ENCODE data around the gene PLEK. TPM values are rescaled to one million over a fixed set of nuclear protein-coding genes. Genes with fewer than 3 reads are reported as not detected.
"Not testable (repeated sequence)": the region's sequence is repeated elsewhere in the genome, so short reads cannot be mapped to it uniquely, and the experiment has no call there.

The PLEK gene
- polyA plus RNA-seq, 1 donor: 8.0 TPM

GRCh38 chr2:68391869-68392268, 26.8 kb downstream of the PLEK start:
- 87% methylated on average over 2 of the region's 2 CpGs for WGBS (ENCODE audit: insufficient coverage, low lambda C conversion rate)
- Histone ChIP-seq H3K36me3 (ENCODE audit: control insufficient read depth, insufficient read depth, low read length) (no peaks in the 10 kb centered on the region), H3K27ac (ENCODE audit: low read length) (no peak overlapping the region), H3K4me1 (ENCODE audit: control insufficient read depth, insufficient read depth, low read length) (no peaks in the 10 kb centered on the region), H3K27me3 (ENCODE audit: control insufficient read depth, insufficient read depth, low read length) (peaks cover 5% of the 10 kb centered on the region), H3K9me3 (ENCODE audit: control insufficient read depth, low read depth, low read length) (no peaks in the 10 kb centered on the region), H3K4me3 (ENCODE audit: low read length) (no peak overlapping the region)
- DNase-seq: no peak

- WGBS (ENCODE audit: insufficient coverage, low lambda C conversion rate): no CpG with 5 or more reads among the region's 4 CpGs
- Histone ChIP-seq H3K4me1 (ENCODE audit: control insufficient read depth, insufficient read depth, low read length) (no peaks in the 10 kb centered on the region), H3K27me3 (ENCODE audit: control insufficient read depth, insufficient read depth, low read length) (peaks cover 2% of the 10 kb centered on the region), H3K4me3 (ENCODE audit: low read length) (no peak overlapping the region), H3K36me3 (ENCODE audit: control insufficient read depth, insufficient read depth, low read length) (no peaks in the 10 kb centered on the region), H3K27ac (ENCODE audit: low read length) (no peak overlapping the region), H3K9me3 (ENCODE audit: control insufficient read depth, low read depth, low read length) (no peaks in the 10 kb centered on the region)
- DNase-seq: no peak
These were observed 31.0 kb downstream of the PLEK start for GRCh38 chr2:68396093-68396492.

- H3K36me3 ChIP-seq (ENCODE audit: control insufficient read depth, insufficient read depth, low read length); H3K27me3 ChIP-seq (ENCODE audit: control insufficient read depth, insufficient read depth, low read length); H3K9me3 ChIP-seq (ENCODE audit: control insufficient read depth, low read depth, low read length); H3K4me3 ChIP-seq (ENCODE audit: low read length); H3K27ac ChIP-seq (ENCODE audit: low read length); DNase-seq; H3K4me1 ChIP-seq (ENCODE audit: control insufficient read depth, insufficient read depth, low read length): not testable (repeated sequence)
- WGBS (ENCODE audit: insufficient coverage, low lambda C conversion rate): 100% methylated on average over 2 of the region's 3 CpGs
These were observed 32.7 kb downstream of the PLEK start for GRCh38 chr2:68397704-68398263.

GRCh38 chr2:68403199-68403644, 38.1 kb downstream of the PLEK start:
- Histone ChIP-seq H3K27me3 (ENCODE audit: control insufficient read depth, insufficient read depth, low read length) (peaks cover 5% of the 10 kb centered on the region), H3K4me1 (ENCODE audit: control insufficient read depth, insufficient read depth, low read length) (no peaks in the 10 kb centered on the region), H3K4me3 (ENCODE audit: low read length) (no peak overlapping the region), H3K27ac (ENCODE audit: low read length) (no peak overlapping the region), H3K9me3 (ENCODE audit: control insufficient read depth, low read depth, low read length) (no peaks in the 10 kb centered on the region), H3K36me3 (ENCODE audit: control insufficient read depth, insufficient read depth, low read length) (no peaks in the 10 kb centered on the region)
- no peak for DNase-seq
- no CpG with 5 or more reads among the region's 4 CpGs for WGBS (ENCODE audit: insufficient coverage, low lambda C conversion rate)

- no CpG with 5 or more reads among the region's 2 CpGs for WGBS (ENCODE audit: insufficient coverage, low lambda C conversion rate)
- Histone ChIP-seq H3K4me3 (ENCODE audit: low read length) (no peak overlapping the region), H3K36me3 (ENCODE audit: control insufficient read depth, insufficient read depth, low read length) (no peaks in the 10 kb centered on the region), H3K4me1 (ENCODE audit: control insufficient read depth, insufficient read depth, low read length) (no peaks in the 10 kb centered on the region), H3K27ac (ENCODE audit: low read length) (no peak overlapping the region), H3K9me3 (ENCODE audit: control insufficient read depth, low read depth, low read length) (no peaks in the 10 kb centered on the region), H3K27me3 (ENCODE audit: control insufficient read depth, insufficient read depth, low read length) (peaks cover 5% of the 10 kb centered on the region)
- DNase-seq: no peak
These were observed 39.1 kb downstream of the PLEK start for GRCh38 chr2:68404164-68404563.

GRCh38 chr2:68404893-68405799, 40.1 kb downstream of the PLEK start:
- H3K4me3 ChIP-seq (ENCODE audit: low read length): no peak overlapping the region
- H3K27me3 ChIP-seq (ENCODE audit: control insufficient read depth, insufficient read depth, low read length): peaks cover 5% of the 10 kb centered on the region
- DNase-seq: no peak
- no CpG with 5 or more reads among the region's 19 CpGs for WGBS (ENCODE audit: insufficient coverage, low lambda C conversion rate)
- H3K27ac ChIP-seq (ENCODE audit: low read length): no peak overlapping the region
- H3K36me3 ChIP-seq (ENCODE audit: control insufficient read depth, insufficient read depth, low read length): no peaks in the 10 kb centered on the region
- no peaks in the 10 kb centered on the region for H3K9me3 ChIP-seq (ENCODE audit: control insufficient read depth, low read depth, low read length)
- no peaks in the 10 kb centered on the region for H3K4me1 ChIP-seq (ENCODE audit: control insufficient read depth, insufficient read depth, low read length)

GRCh38 chr2:68411397-68412126, 46.5 kb downstream of the PLEK start:
- H3K27me3 ChIP-seq (ENCODE audit: control insufficient read depth, insufficient read depth, low read length): no peaks in the 10 kb centered on the region
- no peak overlapping the region for H3K27ac ChIP-seq (ENCODE audit: low read length)
- no peaks in the 10 kb centered on the region for H3K4me1 ChIP-seq (ENCODE audit: control insufficient read depth, insufficient read depth, low read length)
- H3K9me3 ChIP-seq (ENCODE audit: control insufficient read depth, low read depth, low read length): no peaks in the 10 kb centered on the region
- H3K4me3 ChIP-seq (ENCODE audit: low read length): no peak overlapping the region
- 85% methylated on average over 3 of the region's 4 CpGs for WGBS (ENCODE audit: insufficient coverage, low lambda C conversion rate)
- no peaks in the 10 kb centered on the region for H3K36me3 ChIP-seq (ENCODE audit: control insufficient read depth, insufficient read depth, low read length)
- DNase-seq: no peak

- H3K9me3 ChIP-seq (ENCODE audit: control insufficient read depth, low read depth, low read length): no peaks in the 10 kb centered on the region
These were observed 47.2 kb downstream of the PLEK start for GRCh38 chr2:68412127-68412819.

GRCh38 chr2:68413466-68413865, 48.4 kb downstream of the PLEK start:
- Histone ChIP-seq H3K27ac (ENCODE audit: low read length) (no peak overlapping the region), H3K36me3 (ENCODE audit: control insufficient read depth, insufficient read depth, low read length) (no peaks in the 10 kb centered on the region), H3K4me3 (ENCODE audit: low read length) (no peak overlapping the region), H3K9me3 (ENCODE audit: control insufficient read depth, low read depth, low read length) (no peaks in the 10 kb centered on the region), H3K27me3 (ENCODE audit: control insufficient read depth, insufficient read depth, low read length) (no peaks in the 10 kb centered on the region), H3K4me1 (ENCODE audit: control insufficient read depth, insufficient read depth, low read length) (no peaks in the 10 kb centered on the region)
- WGBS (ENCODE audit: insufficient coverage, low lambda C conversion rate): 100% methylated on average over 1 of the region's 2 CpGs
- DNase-seq: no peak

More at GRCh38 chr2:68412127-68412819, 47.2 kb downstream of the PLEK start:
- H3K4me1 ChIP-seq (ENCODE audit: control insufficient read depth, insufficient read depth, low read length): no peaks in the 10 kb centered on the region
- WGBS (ENCODE audit: insufficient coverage, low lambda C conversion rate): no CpG with 5 or more reads among the region's 4 CpGs
- H3K4me3 ChIP-seq (ENCODE audit: low read length): no peak overlapping the region
- no peak for DNase-seq
- no peak overlapping the region for H3K27ac ChIP-seq (ENCODE audit: low read length)
- H3K27me3 ChIP-seq (ENCODE audit: control insufficient read depth, insufficient read depth, low read length): no peaks in the 10 kb centered on the region
- H3K36me3 ChIP-seq (ENCODE audit: control insufficient read depth, insufficient read depth, low read length): no peaks in the 10 kb centered on the region

- Histone ChIP-seq H3K27ac (ENCODE audit: low read length) (no peak overlapping the region), H3K27me3 (ENCODE audit: control insufficient read depth, insufficient read depth, low read length) (no peaks in the 10 kb centered on the region), H3K9me3 (ENCODE audit: control insufficient read depth, low read depth, low read length) (no peaks in the 10 kb centered on the region), H3K4me3 (ENCODE audit: low read length) (no peak overlapping the region), H3K36me3 (ENCODE audit: control insufficient read depth, insufficient read depth, low read length) (no peaks in the 10 kb centered on the region), H3K4me1 (ENCODE audit: control insufficient read depth, insufficient read depth, low read length) (no peaks in the 10 kb centered on the region)
- no peak for DNase-seq
These were observed 49.4 kb downstream of the PLEK start for GRCh38 chr2:68414452-68414851.

Data from large intestine (tissue), 3 donors.